Pancreas (tissue), 10 donors: ENCODE measurements around the gene USP10. TPM values are rescaled to one million over a fixed set of nuclear protein-coding genes. Genes with fewer than 3 reads are reported as not detected.

Experiments
- ATAC-seq, 4 donors: fragments of 200-7000 bp; cut with Tn5 transposase; one replicate each; pipeline versions ENCODE4 v1.8.0 to v1.9.1; 2020; ENCODE audit warnings: mild to moderate bottlenecking in 4 of 4, moderate library complexity in 4 of 4
- DNase-seq, 6 donors: peaks; one replicate each; pipeline ENCODE4 v3.0.0-alpha.2; 2020
- FAIRE-seq: peaks from 2 replicates; lab custom pipeline; 2012; peaks lifted over from hg19 to GRCh38; lab: Jason Lieb, UNC
- H3K27ac ChIP-seq, 4 donors: fragments of 200-600 bp; sonication (generic); 1 replicate in 3 of 4; 2 replicates in 1 of 4; pipeline versions ENCODE4 v1.5.0 to v1.8.0; 2020
- H3K27me3 ChIP-seq, 4 donors: fragments of 200-600 bp; one replicate each; pipeline ENCODE4 v1.8.0; 2021
- H3K36me3 ChIP-seq, 3 donors: fragments of 200-600 bp; sonication (generic) in 1 of 3; one replicate each; pipeline versions ENCODE4 v1.5.0 to v1.8.0; 2020 to 2021
- H3K4me1 ChIP-seq, 3 donors: fragments of 200-600 bp; one replicate each; pipeline ENCODE4 v1.8.0; 2021
- H3K4me3 ChIP-seq, 4 donors: fragments of 200-600 bp; sonication (generic) in 2 of 4; one replicate each; pipeline versions ENCODE4 v1.5.0 to v1.8.0; 2020 to 2021
- H3K9me3 ChIP-seq, 4 donors: fragments of 200-600 bp; one replicate each; pipeline ENCODE4 v1.8.0; 2021
- CTCF ChIP-seq, 4 donors: fragments of 200-600 bp; sonication (generic) in 3 of 4; IDR thresholded peaks; one replicate each; pipeline versions ENCODE4 v1.5.0 to v1.8.0; 2021; ENCODE audit warnings: antibody characterized with exemption in 4 of 4
- WGBS, 2 donors: extraction: QIAGEN DNeasy Blood & Tissue Kit; methylation state at CpG; one replicate each; pipeline ENCODE4 v1.1.7; 2013; 5-methylcytosine and 5-hydroxymethylcytosine counted together
- intact Hi-C, 3 donors: fragments of 100-400 bp; cut with DNase I; formaldehyde crosslinking; loops; one replicate each; pipeline versions ENCODE4 v1.11.1 to v1.14.2; 2022
- polyA plus RNA-seq, 2 donors: library from polyadenylated mRNA; stranded (reverse); fragments of 200-250 nt; gene quantifications; one replicate each; pipeline ENCODE4 v1.2.3, GENCODE V29; 2013
- total RNA-seq, 6 donors: library from RNA; stranded (reverse); fragmentation: NEBNext Ultra II Directional in 4 of 6; extraction: Animal tissue kit (Norgen Biotek cat#: 25700) in 4 of 6; gene quantifications; one replicate each; pipeline versions ENCODE4 v1.2.1 to v1.2.4, GENCODE V29; 2021 to 2023
- donor health status: healthy with polysubstance abuse.
- donor health status: DM: no; HTN: no; CAD: no; lungs with moderate emphysema.
- donor health status: DM: no; HTN: no; CAD: no.
- donor health status: control.
- donor health status: control.
- donor health status: Bipolar disorder and iron deficiency.
- donor health status: DM: yes; HTN: yes; CAD: no.
- donor health status: DM: no; HTN: no; CAD: no.
- donor health status: DM: no; HTN: no; CAD: no.
- donor health status: DM: yes; HTN: yes; CAD: no.

Gene USP10
- total and polyA plus RNA-seq, 8 donors, result 11.4 to 40.6 (median 26.9) TPM

- Histone ChIP-seq H3K9me3 (no peaks in the 10 kb centered on the region), H3K4me1 (peaks cover 0 to 4% (median 2%) of the 10 kb centered on the region in 3 donors), H3K27me3 (no peaks in the 10 kb centered on the region), H3K27ac (no peak overlapping the region), H3K36me3 (no peaks in the 10 kb centered on the region), H3K4me3 (no peak overlapping the region)
- 89 to 92% methylated on average over 12 of the region's 12 CpGs for WGBS, 2 donors
- TF ChIP-seq CTCF (IDR thresholded peaks at IDR 0.05), result no peak
- ATAC-seq (no peak), FAIRE-seq (no peak), DNase-seq (no peak)
- intact Hi-C loops, result no loop called here
Observed at GRCh38 chr16:84791088-84791487, 91.3 kb downstream of the USP10 start.

DNA sequence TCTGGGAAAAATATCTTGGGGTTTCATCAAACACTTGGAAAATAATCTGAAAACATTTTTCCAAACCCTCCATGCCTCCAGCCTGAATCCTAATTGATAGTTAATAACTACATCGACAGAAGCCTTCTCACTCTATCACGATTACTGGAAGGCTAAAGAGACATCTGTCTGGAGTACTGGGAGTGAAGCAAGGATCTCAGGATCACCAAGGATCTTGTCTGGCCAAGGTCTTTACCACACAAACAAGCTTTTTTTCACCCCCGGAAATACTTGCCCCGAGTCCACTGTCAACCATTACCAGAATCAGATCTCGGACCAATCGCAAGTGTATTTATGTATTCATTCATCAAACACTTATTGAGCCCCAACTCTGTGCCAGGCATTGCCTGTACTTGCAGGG lies 91.7 kb downstream of the USP10 start:
- no peak overlapping the region for H3K27ac ChIP-seq
- H3K4me3 ChIP-seq, result no peak overlapping the region
- H3K36me3 ChIP-seq, result no peaks in the 10 kb centered on the region
- FAIRE-seq (no peak), DNase-seq (no peak), ATAC-seq (no peak)
- WGBS, 2 donors, result 85 to 88% methylated on average over 6 of the region's 6 CpGs
- H3K4me1 ChIP-seq, result no peaks in the 10 kb centered on the region
- H3K27me3 ChIP-seq, result no peaks in the 10 kb centered on the region
- intact Hi-C loops, result no loop called here
- H3K9me3 ChIP-seq, result no peaks in the 10 kb centered on the region
- no peak for TF ChIP-seq CTCF (IDR thresholded peaks at IDR 0.05)

DNA sequence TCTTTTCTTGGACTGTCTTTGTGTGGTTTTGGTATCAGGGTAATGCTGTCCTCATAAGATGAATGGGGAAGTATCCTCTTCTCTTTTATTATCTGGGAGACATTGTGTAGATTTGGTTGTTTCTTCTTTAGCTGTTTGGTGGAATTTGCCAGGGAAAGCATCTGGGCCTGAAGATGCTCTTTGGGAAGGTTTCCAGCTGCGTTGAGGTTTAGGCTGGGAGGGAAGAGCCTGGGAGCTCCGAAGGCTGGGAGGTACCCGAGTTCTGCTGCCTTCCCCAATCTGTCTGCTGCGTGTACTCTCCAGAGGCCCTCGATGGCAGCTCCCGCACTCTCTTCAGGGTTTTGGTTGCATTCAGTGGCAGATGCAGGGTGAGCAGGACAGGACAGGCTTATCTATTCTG lies 94.4 kb downstream of the USP10 start:
- ATAC-seq, result no peak
- H3K27ac ChIP-seq, result no peak overlapping the region
- no peak overlapping the region for H3K4me3 ChIP-seq
- no peaks in the 10 kb centered on the region for H3K4me1 ChIP-seq
- DNase-seq, result no peak
- H3K9me3 ChIP-seq, result no peaks in the 10 kb centered on the region
- H3K27me3 ChIP-seq, result no peaks in the 10 kb centered on the region
- WGBS, 2 donors, result 77 to 91% methylated on average over 6 of the region's 6 CpGs
- FAIRE-seq, result no peak
- TF ChIP-seq CTCF (IDR thresholded peaks at IDR 0.05), result no peak
- H3K36me3 ChIP-seq, result no peaks in the 10 kb centered on the region
- intact Hi-C loops, result no loop called here

- Histone ChIP-seq H3K27me3 (no peaks in the 10 kb centered on the region), H3K9me3 (no peaks in the 10 kb centered on the region), H3K36me3 (no peaks in the 10 kb centered on the region), H3K4me3 (no peak overlapping the region), H3K27ac (peak overlapping the region in 1 of 4 donors; percentile 14), H3K4me1 (no peaks in the 10 kb centered on the region)
- DNase-seq, result no peak
- no peak for ATAC-seq
- TF ChIP-seq CTCF (IDR thresholded peaks at IDR 0.05), result no peak
- FAIRE-seq, result no peak
- intact Hi-C loops, result no loop called here
- 89 to 91% methylated on average over 19 of the region's 19 CpGs for WGBS, 2 donors
Observed at GRCh38 chr16:84794626-84795025, 94.8 kb downstream of the USP10 start.

DNA sequence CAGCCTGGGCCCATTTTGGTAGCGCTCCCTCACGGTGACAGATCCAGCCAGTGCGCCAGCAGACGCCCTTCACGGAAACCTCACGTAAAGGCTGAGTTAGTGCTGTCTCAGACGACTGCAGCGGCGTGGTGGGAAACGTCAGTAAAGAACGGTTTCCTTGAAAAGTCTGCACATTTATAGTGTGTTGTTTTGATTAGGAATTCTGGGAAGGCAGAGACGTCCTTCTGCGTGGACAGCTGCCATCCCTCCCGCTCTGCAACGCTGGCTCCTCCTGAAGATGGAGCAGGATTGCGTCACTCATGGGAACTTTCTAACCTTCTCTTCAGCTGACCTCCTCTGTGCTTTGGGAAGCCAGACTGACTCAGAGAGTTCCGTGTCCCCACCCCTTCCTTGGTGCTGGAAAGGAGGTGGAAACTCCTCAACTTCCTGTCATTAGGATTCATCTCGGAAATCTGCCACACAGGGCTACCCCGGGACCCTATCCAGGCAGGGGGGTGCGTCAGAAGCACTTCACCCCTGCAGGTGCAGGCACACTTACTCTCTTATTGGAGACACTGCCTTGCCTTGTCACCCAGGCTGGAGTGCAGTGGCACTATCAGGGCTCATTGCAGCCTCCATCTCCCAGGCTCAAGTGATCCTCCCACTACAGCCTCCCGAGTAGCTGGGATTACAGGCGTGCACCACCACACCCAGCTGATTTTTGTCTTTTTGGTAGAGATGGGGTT lies 95.7 kb downstream of the USP10 start:
- peak in 3 of 4 donors; percentile 59 to 76 (median 64) for ATAC-seq
- Histone ChIP-seq H3K9me3 (no peaks in the 10 kb centered on the region), H3K27me3 (no peaks in the 10 kb centered on the region), H3K27ac (no peak overlapping the region), H3K4me3 (no peak overlapping the region), H3K36me3 (no peaks in the 10 kb centered on the region), H3K4me1 (no peaks in the 10 kb centered on the region)
- FAIRE-seq, result no peak
- TF ChIP-seq CTCF (IDR thresholded peaks at IDR 0.05), result no peak
- WGBS, 2 donors, result 82 to 90% methylated on average over 22 of the region's 22 CpGs
- DNase-seq, result peak in 2 of 6 donors; percentile 15 to 22
- intact Hi-C loops, result no loop called here
